B cell (primary cell): ENCODE measurements around the gene ARHGDIA. TPM values are rescaled to one million over a fixed set of nuclear protein-coding genes. Genes with fewer than 3 reads are reported as not detected.
A peak's percentile ranks its signal among the peaks of the same experiment; 100 is the strongest.

Source experiments
- ATAC-seq: fragments of 200-7000 bp; cut with Tn5 transposase; one replicate; pipeline ENCODE4 v1.10.0; 2021; ENCODE audit warnings: low read depth, mild to moderate bottlenecking, moderate number of reproducible peaks, moderate library complexity
- CTCF ChIA-PET: fragments of 350-600 bp; sonication (Branson Sonifier 250); formaldehyde crosslinking; loops from one replicate; lab custom pipeline; 2021; ENCODE audit warnings: antibody characterized with exemption, inconsistent platforms; lab: Charles Lee
- POLR2A ChIA-PET: fragments of 350-600 bp; sonication (Branson Sonifier 250); formaldehyde crosslinking; loops from one replicate; lab custom pipeline; 2021; ENCODE audit warnings: antibody characterized with exemption; lab: Charles Lee
- DNase-seq: peaks from one replicate; pipeline ENCODE4 v3.0.0; 2013
- H2AFZ ChIP-seq: 2 replicates; pipeline ENCODE4 v1.6.1; 2012; ENCODE audit warnings: mild to moderate bottlenecking, low read depth, low read length; ENCODE audit not compliant: insufficient read depth, poor library complexity, severe bottlenecking
- H3K27ac ChIP-seq, 2 donors: 1 replicate in 1 of 2; 2 replicates in 1 of 2; pipeline ENCODE4 v1.5.1; 2012 to 2013; ENCODE audit warnings: low read length in 2 of 2, mild to moderate bottlenecking in 2 of 2, moderate library complexity in 1 of 2
- H3K27me3 ChIP-seq, 4 experiments: fragments of 200-600 bp in 1 of 4; sonication (generic) in 1 of 4; replicated peaks in 1 of 4; 1 replicate in 2 of 4; 2 replicates in 2 of 4; pipeline versions ENCODE4 v1.6.1 to v1.7.0; 2013 to 2016; ENCODE audit warnings: low read length in 3 of 4, mild to moderate bottlenecking in 2 of 4, mixed read lengths in 1 of 4, moderate library complexity in 1 of 4; ENCODE audit not compliant: insufficient read depth in 4 of 4, control insufficient read depth in 3 of 4; ENCODE audit errors: control extremely low read depth in 1 of 4
- H3K36me3 ChIP-seq, 2 experiments: replicated peaks in 1 of 2; 1 replicate in 1 of 2; 2 replicates in 1 of 2; pipeline versions ENCODE4 v1.6.1 to v1.7.1; 2013; ENCODE audit warnings: low read length in 1 of 2; ENCODE audit not compliant: insufficient read depth in 2 of 2, control insufficient read depth in 1 of 2; ENCODE audit errors: control extremely low read depth in 1 of 2, extremely low read depth in 1 of 2
- H3K4me1 ChIP-seq, 2 donors: fragments of 200-600 bp in 1 of 2; sonication (generic) in 1 of 2; 1 replicate in 1 of 2; 2 replicates in 1 of 2; pipeline versions ENCODE4 v1.5.1 to v1.6.1; 2013 to 2017; ENCODE audit warnings: low read length in 2 of 2; ENCODE audit not compliant: control insufficient read depth in 2 of 2, insufficient read depth in 2 of 2
- H3K4me2 ChIP-seq: replicated peaks from 2 replicates; pipeline ENCODE3; 2012; ENCODE audit warnings: mild to moderate bottlenecking, low read depth, low read length; ENCODE audit not compliant: poor library complexity, severe bottlenecking
- H3K4me3 ChIP-seq, 5 experiments: fragments of 200-600 bp in 1 of 5; sonication (generic) in 1 of 5; 1 replicate in 3 of 5; 2 replicates in 2 of 5; pipeline versions ENCODE4 v1.5.1 to v1.7.0; 2011 to 2016; ENCODE audit warnings: low read length in 4 of 5, mild to moderate bottlenecking in 4 of 5, low read depth in 2 of 5, control low read depth in 1 of 5, moderate library complexity in 1 of 5; ENCODE audit not compliant: insufficient read depth in 1 of 5; ENCODE audit errors: control extremely low read depth in 1 of 5, extremely low read depth in 1 of 5
- H3K79me2 ChIP-seq: fragments of 200-600 bp; sonication (generic); one replicate; pipeline ENCODE4 v1.6.0; 2016; ENCODE audit warnings: low read length; ENCODE audit not compliant: control insufficient read depth, insufficient read depth
- H3K9ac ChIP-seq: fragments of 200-600 bp; sonication (generic); 2 replicates; pipeline ENCODE4 v1.6.1; 2017; ENCODE audit warnings: mild to moderate bottlenecking, low read length, moderate library complexity
- H3K9me3 ChIP-seq, 3 donors: one replicate each; pipeline versions ENCODE4 v1.6.1 to v1.7.1; 2013; ENCODE audit warnings: low read length in 2 of 3; ENCODE audit not compliant: control insufficient read depth in 2 of 3, insufficient read depth in 1 of 3; ENCODE audit errors: control extremely low read depth in 1 of 3
- H4K20me1 ChIP-seq: 2 replicates; pipeline ENCODE4 v1.6.0; 2012; ENCODE audit warnings: mild to moderate bottlenecking, low read length; ENCODE audit not compliant: insufficient read depth, control insufficient read depth, poor library complexity, severe bottlenecking
- H3K27ac Mint-ChIP-seq: one replicate; pipeline ENCODE4 v1.8.0; 2021; ENCODE audit warnings: mixed read lengths
- H3K27me3 Mint-ChIP-seq: one replicate; pipeline ENCODE4 v1.8.0; 2021; ENCODE audit warnings: mixed read lengths
- H3K4me1 Mint-ChIP-seq: one replicate; pipeline ENCODE4 v1.8.0; 2021; ENCODE audit warnings: mixed read lengths
- H3K4me3 Mint-ChIP-seq: one replicate; pipeline ENCODE4 v1.8.0; 2021; ENCODE audit warnings: mixed read lengths
- H3K9me3 Mint-ChIP-seq: one replicate; pipeline ENCODE4 v1.8.0; 2022; ENCODE audit warnings: mixed read lengths; ENCODE audit not compliant: insufficient read depth
- CTCF ChIP-seq: fragments of 200-600 bp; IDR thresholded peaks from one replicate; pipeline ENCODE4 v1.8.0; 2022; ENCODE audit warnings: antibody characterized with exemption, mild to moderate bottlenecking
- EZH2 ChIP-seq: IDR thresholded peaks from 2 replicates; pipeline ENCODE4 v1.6.1; 2012; ENCODE audit warnings: borderline replicate concordance, low read depth, mild to moderate bottlenecking, moderate library complexity, low read length; ENCODE audit not compliant: insufficient read depth, poor library complexity, severe bottlenecking
- WGBS: methylation state at CpG from one replicate; pipeline ENCODE4 v1.1.5; 2013; ENCODE audit warnings: missing lambda C conversion rate; ENCODE audit not compliant: insufficient coverage; 5-methylcytosine and 5-hydroxymethylcytosine counted together
- intact Hi-C: fragments of 100-400 bp; cut with micrococcal nuclease; formaldehyde crosslinking; loops from one replicate; pipeline ENCODE4 v1.10.0; 2022
- polyA plus RNA-seq: library from polyadenylated mRNA; depleted of rRNA; stranded (reverse); fragments of >200 nt; gene quantifications from 2 replicates; pipeline ENCODE4 v1.2.3, GENCODE V29; 2012
- total RNA-seq, 2 donors: library from RNA; stranded (reverse); fragments of 120-200 nt in 1 of 2; gene quantifications; 1 replicate in 1 of 2; 2 replicates in 1 of 2; pipeline versions ENCODE4 v1.2.3 to v1.2.4, GENCODE V29; 2013 to 2022

ARHGDIA gene
- total and polyA plus RNA-seq, 2 donors (not counting 1 experiment from before 2014, with no cell fraction given): 262 to 510 TPM

- peak overlapping the region; percentile 69 for H3K4me3 Mint-ChIP-seq
- peaks cover 51% of the 10 kb centered on the region for H3K79me2 ChIP-seq
- ATAC-seq: no peak
These were observed 7.9 kb downstream of the ARHGDIA start for GRCh38 chr17:81863123-81863675.

More at GRCh38 chr17:81863123-81863675, 7.9 kb downstream of the ARHGDIA start:
- no peak for TF ChIP-seq CTCF
- TF ChIP-seq EZH2: no peak
- peaks cover 40% of the 10 kb centered on the region for H3K4me1 Mint-ChIP-seq
- H3K9me3 ChIP-seq: no peaks in the 10 kb centered on the region
- H3K9ac ChIP-seq: no peak overlapping the region
- H3K27ac ChIP-seq: peak overlapping the region in 1 of 2 donors; percentile 23
- no peak overlapping the region for H3K4me3 ChIP-seq
- peak; percentile 10 for DNase-seq
- H2AFZ ChIP-seq: no peak overlapping the region
- H4K20me1 ChIP-seq: peaks cover 56% of the 10 kb centered on the region
- 57% methylated on average over 1 of the region's 6 CpGs for WGBS
- H3K9me3 Mint-ChIP-seq: no peaks in the 10 kb centered on the region
- ChIA-PET POLR2A (no interaction called here), CTCF (no interaction called here)
- intact Hi-C loops: loop anchor here (5.0 to 10.0 kb wide), 2 partner anchors 346 to 432 kb away; no protein-coding TSS in a partner anchor
- no peak overlapping the region for H3K4me2 ChIP-seq
- H3K27me3 Mint-ChIP-seq: no peaks in the 10 kb centered on the region
- H3K4me1 ChIP-seq: peaks cover 17 to 35% of the 10 kb centered on the region in 2 donors
- no peaks in the 10 kb centered on the region for H3K27me3 ChIP-seq
- H3K27ac Mint-ChIP-seq: peak overlapping the region; percentile 12
- H3K36me3 ChIP-seq: peaks cover 1 to 18% of the 10 kb centered on the region in 2 experiments
